Activated naive CD8-positive, alpha-beta T cell treated with anti-CD3 and anti-CD28 coated beads, Interleukin-2, amount 50 U/mL, for 24 hours (primary cell): ENCODE measurements around the gene KSR1.

Source experiments
- ATAC-seq: fragments of 150-1000 bp; cut with Tn5 transposase; one replicate; pipeline ENCODE4 v1.10.0; 2021
- DNase-seq: peaks from one replicate; pipeline ENCODE4 v3.0.0; 2021
- H3K27ac Mint-ChIP-seq: one replicate; pipeline ENCODE4 v1.8.0; 2021; ENCODE audit warnings: mild to moderate bottlenecking, mixed read lengths
- H3K27me3 Mint-ChIP-seq: one replicate; pipeline ENCODE4 v1.8.0; 2021; ENCODE audit warnings: mixed read lengths
- H3K36me3 Mint-ChIP-seq: one replicate; pipeline ENCODE4 v1.8.0; 2021; ENCODE audit warnings: low read depth, mixed read lengths
- H3K4me1 Mint-ChIP-seq: one replicate; pipeline ENCODE4 v1.8.0; 2021; ENCODE audit warnings: mixed read lengths
- H3K4me3 Mint-ChIP-seq: one replicate; pipeline ENCODE4 v1.8.0; 2021; ENCODE audit warnings: mild to moderate bottlenecking, moderate library complexity, mixed read lengths
- H3K9me3 Mint-ChIP-seq: one replicate; pipeline ENCODE4 v1.8.0; 2021; ENCODE audit warnings: mixed read lengths

Gene KSR1

DNA sequence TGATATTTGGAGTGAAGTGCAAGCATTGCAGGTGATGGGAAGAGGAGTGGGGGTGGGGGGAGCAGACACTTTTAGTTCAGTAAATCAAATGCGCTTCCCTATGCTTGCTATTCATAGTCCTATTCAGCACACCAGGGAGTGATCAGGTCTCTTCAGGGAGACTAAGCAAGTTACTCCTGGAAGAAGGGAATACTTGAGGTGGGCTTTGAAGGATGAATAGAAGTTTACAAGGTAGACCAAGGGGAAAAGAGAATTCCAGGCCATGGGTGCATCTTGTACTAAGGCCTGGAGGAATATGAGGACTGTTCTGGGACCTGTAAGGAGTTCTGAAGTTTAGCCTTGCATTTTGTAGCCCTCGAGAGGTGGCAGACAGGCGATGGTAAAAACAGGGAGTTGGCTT is 134.6 kb downstream of the KSR1 start:
- no peaks in the 10 kb centered on the region for H3K27me3 Mint-ChIP-seq
- H3K27ac Mint-ChIP-seq, result peak overlapping the region; percentile 20
- H3K9me3 Mint-ChIP-seq, result no peaks in the 10 kb centered on the region
- peaks cover 14% of the 10 kb centered on the region for H3K36me3 Mint-ChIP-seq
- no peak overlapping the region for H3K4me3 Mint-ChIP-seq
- no peak for DNase-seq
- peaks cover 7% of the 10 kb centered on the region for H3K4me1 Mint-ChIP-seq
- no peak for ATAC-seq

DNA sequence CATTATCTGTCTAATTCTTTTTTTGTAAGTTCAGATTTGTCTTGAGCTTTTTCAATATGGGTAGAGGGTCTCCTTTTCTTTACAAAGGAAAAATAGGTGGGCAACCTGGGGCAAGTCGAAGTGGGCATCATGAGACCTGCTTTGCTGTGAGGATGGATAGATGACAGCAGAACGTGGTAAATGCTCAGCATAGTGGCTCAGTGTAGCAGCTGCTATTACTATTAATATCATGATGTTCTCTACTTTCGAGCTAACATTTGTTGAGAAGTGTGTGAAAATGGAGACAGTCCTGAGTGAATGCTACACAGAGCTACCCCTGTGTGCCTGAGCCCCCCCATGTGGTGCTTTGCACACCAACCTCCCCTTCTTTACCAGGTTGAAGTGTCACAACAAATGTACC is 135.7 kb downstream of the KSR1 start:
- Mint-ChIP-seq H3K36me3 (peaks cover 16% of the 10 kb centered on the region), H3K4me1 (peaks cover 7% of the 10 kb centered on the region), H3K27me3 (no peaks in the 10 kb centered on the region), H3K27ac (no peak overlapping the region), H3K9me3 (no peaks in the 10 kb centered on the region), H3K4me3 (no peak overlapping the region)
- ATAC-seq (no peak), DNase-seq (no peak)

DNA sequence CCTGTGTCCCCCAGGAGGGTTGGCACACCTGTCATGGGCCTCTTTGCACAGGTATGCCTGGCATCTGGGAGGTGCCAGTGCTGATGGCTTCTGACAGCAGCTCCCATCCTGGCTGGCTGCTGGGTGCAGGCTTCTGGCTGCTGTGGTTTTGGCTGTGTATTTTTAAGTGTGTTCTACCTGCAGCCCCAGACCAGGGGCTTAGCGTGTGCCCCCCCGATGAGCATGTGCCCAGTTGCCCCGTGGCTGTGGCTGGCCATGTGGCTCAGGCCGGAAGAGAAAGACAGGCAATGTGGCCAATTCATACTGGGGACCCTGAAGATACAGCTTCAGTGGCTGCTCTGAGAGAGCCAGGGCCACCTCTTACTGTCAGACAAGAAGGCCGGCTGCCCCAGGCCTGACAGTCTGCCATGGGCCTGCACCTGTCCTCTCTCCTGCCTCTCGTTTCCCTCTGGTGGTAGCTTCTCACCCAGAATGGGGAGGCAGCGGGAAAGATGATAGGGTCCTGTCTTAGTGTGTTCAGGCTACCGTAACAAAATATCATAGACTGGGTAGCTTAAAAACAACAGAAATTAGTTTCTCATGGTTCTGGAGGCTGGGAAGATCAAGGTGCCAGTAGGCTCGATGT is 137.1 kb downstream of the KSR1 start:
- no peak for ATAC-seq
- no peak for DNase-seq
- Mint-ChIP-seq H3K4me1 (peaks cover 7% of the 10 kb centered on the region), H3K27me3 (no peaks in the 10 kb centered on the region), H3K36me3 (peaks cover 16% of the 10 kb centered on the region), H3K4me3 (no peak overlapping the region), H3K9me3 (no peaks in the 10 kb centered on the region), H3K27ac (no peak overlapping the region)

DNA sequence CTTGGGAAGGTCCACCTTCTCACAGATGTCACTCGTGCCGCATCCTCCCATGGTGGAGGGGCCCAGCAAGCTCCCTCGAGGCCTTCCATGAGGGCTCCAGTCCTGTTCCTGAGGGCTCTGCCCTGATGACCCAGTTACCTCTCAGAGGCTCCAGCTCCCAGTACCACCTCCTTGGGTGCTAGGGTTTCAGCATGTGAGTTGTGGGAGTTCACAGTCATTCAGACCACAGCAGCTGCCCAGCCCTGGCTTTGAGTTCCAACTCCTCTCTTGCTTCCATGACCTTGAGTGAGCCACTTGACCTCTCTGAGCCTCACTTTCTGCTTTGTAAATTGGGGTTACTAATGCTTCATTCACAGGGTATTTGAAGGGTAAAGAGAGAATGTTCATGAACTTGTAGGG is 137.6 kb downstream of the KSR1 start:
- no peak for ATAC-seq
- Mint-ChIP-seq H3K4me3 (no peak overlapping the region), H3K36me3 (peaks cover 21% of the 10 kb centered on the region), H3K27ac (no peak overlapping the region), H3K9me3 (no peaks in the 10 kb centered on the region), H3K27me3 (no peaks in the 10 kb centered on the region), H3K4me1 (peaks cover 7% of the 10 kb centered on the region)
- DNase-seq, result no peak

DNA sequence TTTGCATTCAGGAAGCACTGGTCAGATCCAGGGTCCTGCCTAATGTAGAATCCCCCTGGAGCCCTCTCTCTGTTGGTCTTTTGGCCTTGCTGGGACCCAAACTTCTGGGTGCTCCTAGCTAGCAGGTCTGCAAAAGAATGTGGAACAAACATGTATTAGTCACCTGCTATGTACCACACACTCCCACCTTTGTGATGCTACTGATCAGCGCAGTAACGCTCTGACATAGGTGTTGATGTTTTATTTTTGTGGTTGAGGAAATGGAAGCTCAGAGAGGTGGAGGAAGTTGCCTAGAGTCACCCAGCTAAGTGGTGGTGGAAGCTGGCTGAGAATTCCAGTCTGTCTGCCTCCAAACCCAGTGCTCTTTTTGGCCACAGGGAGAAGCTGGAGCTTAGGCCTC is 139.0 kb downstream of the KSR1 start:
- Mint-ChIP-seq H3K27ac (peak overlapping the region; percentile 69), H3K27me3 (no peaks in the 10 kb centered on the region), H3K4me1 (peaks cover 10% of the 10 kb centered on the region), H3K9me3 (no peaks in the 10 kb centered on the region), H3K36me3 (peaks cover 20% of the 10 kb centered on the region), H3K4me3 (no peak overlapping the region)
- DNase-seq (no peak), ATAC-seq (peak; percentile 51)

DNA sequence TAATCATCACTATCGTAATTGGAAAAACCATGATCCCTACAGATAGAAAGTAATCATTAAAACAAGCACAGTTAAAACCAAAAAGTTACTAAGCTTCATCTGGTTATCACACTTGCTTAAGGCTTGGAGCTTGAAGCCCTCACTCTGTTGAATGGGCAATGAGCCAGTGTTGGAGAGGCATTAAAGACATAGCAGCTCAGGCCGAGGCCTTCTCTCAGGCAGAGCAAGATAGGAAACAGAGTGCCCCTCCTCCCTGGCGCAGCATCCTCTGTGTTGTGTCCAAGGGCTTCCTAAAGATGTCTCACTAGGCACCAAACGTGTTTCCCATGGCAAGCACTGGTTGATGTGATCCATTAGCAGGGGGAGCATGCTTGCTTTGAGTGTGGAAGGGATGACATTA is 139.8 kb downstream of the KSR1 start:
- no peaks in the 10 kb centered on the region for H3K9me3 Mint-ChIP-seq
- DNase-seq (no peak), ATAC-seq (no peak)
- H3K4me3 Mint-ChIP-seq, result no peak overlapping the region
- H3K27ac Mint-ChIP-seq, result no peak overlapping the region
- peaks cover 15% of the 10 kb centered on the region for H3K4me1 Mint-ChIP-seq
- H3K27me3 Mint-ChIP-seq, result no peaks in the 10 kb centered on the region
- peaks cover 27% of the 10 kb centered on the region for H3K36me3 Mint-ChIP-seq

DNA sequence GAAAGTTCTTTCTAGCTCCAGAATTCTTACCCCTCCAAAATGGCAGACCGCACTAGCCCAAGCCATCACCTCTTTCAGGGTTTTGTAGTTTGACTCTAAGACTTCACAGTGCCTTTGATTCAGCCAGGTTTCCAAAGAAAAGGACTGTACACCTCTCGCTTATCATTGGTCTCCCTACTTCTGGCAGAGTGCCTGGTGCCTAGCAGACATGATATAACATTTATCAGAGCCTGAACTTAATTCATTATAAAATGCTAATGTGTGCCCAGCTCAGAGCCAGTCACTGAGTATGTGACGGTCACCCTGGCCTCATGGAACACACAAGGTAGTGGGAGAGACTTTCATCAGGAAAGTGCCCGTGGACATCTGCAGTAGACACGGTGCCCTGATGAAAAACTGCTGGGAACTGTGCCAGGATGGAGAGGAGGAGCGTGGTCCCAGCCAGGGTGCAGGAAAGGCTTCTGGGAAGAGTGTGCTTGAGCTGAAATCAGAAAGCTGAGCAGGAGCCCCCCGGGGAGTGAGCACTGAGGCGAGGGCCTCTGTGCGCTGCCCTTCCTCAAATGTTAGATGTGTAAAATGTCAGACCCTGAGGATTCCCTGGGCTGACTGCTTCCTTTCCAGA is 140.4 kb downstream of the KSR1 start:
- no peak for ATAC-seq
- no peaks in the 10 kb centered on the region for H3K27me3 Mint-ChIP-seq
- H3K4me3 Mint-ChIP-seq, result peak overlapping the region; percentile 22
- no peak for DNase-seq
- H3K4me1 Mint-ChIP-seq, result peaks cover 18% of the 10 kb centered on the region
- peaks cover 32% of the 10 kb centered on the region for H3K36me3 Mint-ChIP-seq
- no peaks in the 10 kb centered on the region for H3K9me3 Mint-ChIP-seq
- no peak overlapping the region for H3K27ac Mint-ChIP-seq

- Mint-ChIP-seq H3K4me3 (no peak overlapping the region), H3K27me3 (no peaks in the 10 kb centered on the region), H3K4me1 (peaks cover 21% of the 10 kb centered on the region), H3K27ac (no peak overlapping the region), H3K9me3 (no peaks in the 10 kb centered on the region), H3K36me3 (peaks cover 32% of the 10 kb centered on the region)
- no peak for ATAC-seq
- no peak for DNase-seq
These were observed 140.9 kb downstream of the KSR1 start for GRCh38 chr17:27597188-27597580.

- no peaks in the 10 kb centered on the region for H3K9me3 Mint-ChIP-seq
- no peak overlapping the region for H3K27ac Mint-ChIP-seq
- H3K4me1 Mint-ChIP-seq, result peaks cover 25% of the 10 kb centered on the region
- ATAC-seq (no peak), DNase-seq (no peak)
- H3K4me3 Mint-ChIP-seq, result no peak overlapping the region
- H3K27me3 Mint-ChIP-seq, result no peaks in the 10 kb centered on the region
- H3K36me3 Mint-ChIP-seq, result peaks cover 28% of the 10 kb centered on the region
These were observed 141.6 kb downstream of the KSR1 start for GRCh38 chr17:27597783-27598320.

DNA sequence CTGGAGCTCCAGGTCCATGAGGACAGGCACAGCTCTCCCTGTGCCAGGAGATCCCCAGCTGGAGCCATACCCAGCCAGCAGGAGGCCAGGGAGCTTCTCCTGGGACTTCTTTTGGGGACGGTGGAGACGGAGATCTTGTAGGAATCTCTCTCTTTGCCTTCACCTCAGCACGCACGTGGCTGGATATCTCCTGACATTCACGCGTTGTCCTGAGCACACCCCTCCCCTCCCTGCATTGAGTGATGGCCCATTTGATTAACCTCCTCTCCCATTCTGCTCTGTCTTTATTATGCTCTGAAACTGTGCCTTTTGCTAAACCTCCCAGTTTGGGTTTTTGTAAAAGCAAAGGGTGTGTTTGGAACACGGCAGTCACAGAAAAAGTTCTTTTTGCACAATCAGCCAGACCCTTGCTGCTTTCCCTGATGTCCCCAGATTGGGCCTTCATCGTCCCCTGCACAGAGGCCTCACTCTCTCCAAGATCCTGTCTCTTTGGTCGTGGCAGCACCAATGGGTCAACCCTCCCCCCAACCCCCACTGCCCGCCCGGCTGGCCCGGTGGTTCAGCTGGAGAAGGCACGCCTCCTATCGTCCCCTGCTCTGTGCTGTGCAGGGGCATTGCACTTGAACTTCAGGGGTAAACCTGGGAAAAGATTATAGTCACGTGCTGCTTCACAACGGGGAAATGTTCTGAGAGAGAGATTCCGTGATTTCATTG is 142.2 kb downstream of the KSR1 start:
- H3K9me3 Mint-ChIP-seq, result no peaks in the 10 kb centered on the region
- H3K4me1 Mint-ChIP-seq, result peaks cover 25% of the 10 kb centered on the region
- H3K36me3 Mint-ChIP-seq, result peaks cover 28% of the 10 kb centered on the region
- DNase-seq (no peak), ATAC-seq (no peak)
- no peak overlapping the region for H3K27ac Mint-ChIP-seq
- no peak overlapping the region for H3K4me3 Mint-ChIP-seq
- H3K27me3 Mint-ChIP-seq, result no peaks in the 10 kb centered on the region

- H3K36me3 Mint-ChIP-seq, result peaks cover 40% of the 10 kb centered on the region
- H3K4me1 Mint-ChIP-seq, result peaks cover 18% of the 10 kb centered on the region
- no peak overlapping the region for H3K4me3 Mint-ChIP-seq
- H3K9me3 Mint-ChIP-seq, result no peaks in the 10 kb centered on the region
- no peak overlapping the region for H3K27ac Mint-ChIP-seq
- ATAC-seq (no peak), DNase-seq (no peak)
- H3K27me3 Mint-ChIP-seq, result no peaks in the 10 kb centered on the region
These were observed 144.2 kb downstream of the KSR1 start for GRCh38 chr17:27600471-27600870.

DNA sequence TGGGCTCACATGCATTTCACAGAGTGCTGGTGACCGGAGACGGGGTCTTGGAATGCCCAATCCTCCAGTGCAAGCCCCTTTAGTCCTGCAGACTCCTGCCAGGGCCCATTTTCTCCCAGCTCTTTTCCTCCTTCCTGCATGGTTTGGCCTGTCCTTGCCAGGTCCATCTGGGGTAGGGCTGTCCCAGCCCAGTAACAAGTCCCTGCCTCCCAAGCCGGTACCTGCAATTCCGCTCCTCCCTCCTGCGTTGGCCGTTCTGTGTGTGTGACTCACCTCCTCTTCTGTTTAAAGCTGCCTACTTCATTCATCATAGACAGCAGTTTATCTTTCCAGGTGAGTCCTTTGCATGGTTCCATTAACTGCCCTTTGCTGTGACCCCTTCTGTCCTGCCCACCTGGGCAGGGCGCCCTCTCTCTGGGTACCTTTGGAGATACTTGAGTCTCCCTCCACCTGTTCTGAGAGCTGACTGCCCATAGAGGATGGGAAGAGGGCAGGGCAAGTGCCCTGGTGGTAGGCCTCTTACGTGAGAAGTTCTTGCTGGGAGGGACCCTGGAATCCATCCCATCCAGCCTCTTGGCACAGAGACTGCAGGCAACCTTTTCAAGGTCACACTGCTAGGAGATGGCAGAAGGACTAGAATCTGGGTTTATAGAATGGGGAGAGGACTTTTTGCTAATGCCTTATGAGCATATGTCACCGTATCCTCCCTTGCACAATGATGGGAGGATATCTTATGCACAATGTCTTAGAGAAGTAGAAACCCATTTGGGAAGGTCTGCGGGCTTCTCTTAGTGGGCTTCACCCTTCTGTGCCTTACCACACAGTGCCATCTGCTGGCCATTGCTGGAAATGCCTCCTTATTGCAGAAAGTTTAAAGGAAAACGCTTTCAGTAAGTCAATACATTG is 145.1 kb downstream of the KSR1 start:
- no peak overlapping the region for H3K4me3 Mint-ChIP-seq
- DNase-seq, result peak; percentile 87
- H3K27ac Mint-ChIP-seq, result no peak overlapping the region
- ATAC-seq, result no peak
- H3K9me3 Mint-ChIP-seq, result no peaks in the 10 kb centered on the region
- no peaks in the 10 kb centered on the region for H3K27me3 Mint-ChIP-seq
- peaks cover 44% of the 10 kb centered on the region for H3K36me3 Mint-ChIP-seq
- peaks cover 18% of the 10 kb centered on the region for H3K4me1 Mint-ChIP-seq

DNA sequence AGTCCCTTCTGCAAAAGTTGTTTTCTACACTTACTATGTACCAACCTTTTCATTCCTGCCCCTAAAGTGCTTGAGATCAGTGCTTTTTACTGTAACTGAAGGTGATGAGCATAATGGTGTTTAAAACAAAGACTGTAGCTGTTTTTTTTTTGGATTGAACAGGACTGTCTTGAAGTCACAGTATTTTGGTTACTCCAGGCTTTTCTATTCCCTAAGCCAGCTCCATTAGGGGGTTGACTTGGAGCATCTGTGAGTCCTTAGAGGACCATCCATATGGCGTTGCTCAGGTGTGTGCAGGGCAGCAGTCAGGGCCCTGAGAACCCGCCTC is 145.7 kb downstream of the KSR1 start:
- DNase-seq, result no peak
- H3K27ac Mint-ChIP-seq, result no peak overlapping the region
- no peak for ATAC-seq
- H3K4me3 Mint-ChIP-seq, result no peak overlapping the region
- peaks cover 45% of the 10 kb centered on the region for H3K36me3 Mint-ChIP-seq
- peaks cover 18% of the 10 kb centered on the region for H3K4me1 Mint-ChIP-seq
- H3K27me3 Mint-ChIP-seq, result no peaks in the 10 kb centered on the region
- no peaks in the 10 kb centered on the region for H3K9me3 Mint-ChIP-seq

DNA sequence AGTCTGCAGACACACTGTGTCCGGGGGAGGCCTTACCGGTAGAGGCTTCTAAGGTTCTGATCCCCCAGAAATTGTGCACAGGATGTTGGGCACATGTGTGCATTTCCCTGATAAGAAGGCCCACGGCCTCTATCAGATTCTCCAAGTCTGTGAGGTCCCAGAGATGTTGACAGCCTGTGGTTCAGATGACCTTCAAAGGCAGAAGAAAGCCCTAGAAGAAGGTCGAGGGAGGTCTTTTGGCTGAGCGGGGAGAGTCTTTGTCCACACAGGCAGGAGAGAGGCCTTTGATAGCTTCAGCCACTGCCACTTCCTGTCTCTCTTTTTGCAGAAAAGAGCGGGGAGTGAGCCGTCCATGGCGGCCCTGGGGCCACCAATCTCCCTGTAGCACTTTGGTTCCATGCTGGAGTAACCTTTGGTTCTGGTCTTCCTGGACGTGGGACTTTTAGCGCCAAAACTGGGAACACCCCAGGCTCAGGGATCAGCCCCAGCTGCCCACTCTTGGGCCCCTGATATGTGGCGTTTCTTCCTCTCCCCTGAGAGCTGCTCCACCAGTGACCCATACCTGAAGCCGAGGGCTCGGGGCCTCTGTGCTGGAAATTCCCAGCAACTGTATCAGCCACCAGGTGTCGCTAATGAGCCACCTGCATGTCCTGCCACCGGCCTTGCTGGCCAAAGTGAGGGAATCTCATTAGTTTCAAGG is 146.6 kb downstream of the KSR1 start:
- Mint-ChIP-seq H3K36me3 (peaks cover 53% of the 10 kb centered on the region), H3K4me1 (peaks cover 18% of the 10 kb centered on the region), H3K4me3 (no peak overlapping the region), H3K9me3 (no peaks in the 10 kb centered on the region), H3K27ac (no peak overlapping the region), H3K27me3 (no peaks in the 10 kb centered on the region)
- ATAC-seq (no peak), DNase-seq (peak; percentile 79)
